ENCODE measurements around the gene HNRNPL. TPM values are rescaled to one million over a fixed set of nuclear protein-coding genes. Genes with fewer than 3 reads are reported as not detected.

The HNRNPL gene
- polyA plus RNA-seq, 3 donors: 51.9 to 234 (median 58.7) TPM

DNA sequence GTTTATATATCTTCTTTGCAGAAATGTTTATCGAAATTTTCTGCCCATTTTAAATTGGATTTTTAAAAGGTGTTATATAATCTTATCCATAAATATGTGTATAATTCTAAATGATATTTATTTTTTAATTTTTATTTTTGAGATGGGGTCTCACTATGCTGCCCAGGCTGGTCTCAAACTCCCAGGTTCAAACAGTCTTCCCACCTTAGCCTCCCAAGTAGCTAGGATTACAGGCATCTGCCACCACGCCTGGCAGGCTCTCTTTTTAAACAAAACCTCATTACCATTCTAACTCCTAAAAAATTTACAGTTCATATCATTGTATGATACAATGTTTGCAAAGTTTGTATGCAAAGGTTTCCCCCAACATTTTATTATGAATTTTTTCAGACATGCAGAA lies 53.6 kb downstream of the HNRNPL start:
- Histone ChIP-seq H2AFZ (ENCODE audit: insufficient read depth, low read depth, low read length, poor library complexity, severe bottlenecking) (no peak overlapping the region), H3K79me2 (ENCODE audit: insufficient read depth, low read length) (no peaks in the 10 kb centered on the region), H3K9ac (ENCODE audit: insufficient read depth, low read length, poor library complexity, severe bottlenecking) (no peak overlapping the region), H3K4me1 (ENCODE audit: control insufficient read depth in 1 of 2, insufficient read depth in 2 of 2, low read length in 2 of 2) (peaks cover 9% of the 10 kb centered on the region in 2 donors), H3K4me2 (replicated peaks; ENCODE audit: extremely low read depth, low read length, poor library complexity, severe bottlenecking) (no peak overlapping the region), H3K36me3 (replicated peaks in 1 of 2; ENCODE audit: control insufficient read depth in 1 of 2, insufficient read depth in 2 of 2, low read length in 2 of 2) (no peaks in the 10 kb centered on the region), H3K4me3 (replicated peaks in 1 of 3; ENCODE audit: low read depth in 2 of 3, low read length in 3 of 3) (no peak overlapping the region), H3K27me3 (ENCODE audit: control insufficient read depth in 2 of 2, insufficient read depth in 2 of 2, low read length in 2 of 2) (no peaks in the 10 kb centered on the region), H3K27ac (ENCODE audit: low read depth in 1 of 2, low read length in 2 of 2) (no peak overlapping the region), H3K9me3 (replicated peaks in 1 of 2; ENCODE audit: control insufficient read depth in 1 of 2, insufficient read depth in 1 of 2, low read length in 2 of 2) (no peaks in the 10 kb centered on the region), H4K20me1 (ENCODE audit: insufficient read depth, low read length) (no peaks in the 10 kb centered on the region)
- Mint-ChIP-seq H3K9me3 (peaks cover 0 to 10% (median 1%) of the 10 kb centered on the region in 7 donors), H3K4me3 (no peak overlapping the region), H3K27me3 (ENCODE audit: low read depth in 3 of 3) (peaks cover 0 to 11% (median 3%) of the 10 kb centered on the region in 3 donors), H3K4me1 (peaks cover 7% of the 10 kb centered on the region), H3K27ac (no peak overlapping the region), H3K36me3 (no peaks in the 10 kb centered on the region)
- intact Hi-C loops (cut with micrococcal nuclease): no loop called here
- TF ChIP-seq, protein P1, sequence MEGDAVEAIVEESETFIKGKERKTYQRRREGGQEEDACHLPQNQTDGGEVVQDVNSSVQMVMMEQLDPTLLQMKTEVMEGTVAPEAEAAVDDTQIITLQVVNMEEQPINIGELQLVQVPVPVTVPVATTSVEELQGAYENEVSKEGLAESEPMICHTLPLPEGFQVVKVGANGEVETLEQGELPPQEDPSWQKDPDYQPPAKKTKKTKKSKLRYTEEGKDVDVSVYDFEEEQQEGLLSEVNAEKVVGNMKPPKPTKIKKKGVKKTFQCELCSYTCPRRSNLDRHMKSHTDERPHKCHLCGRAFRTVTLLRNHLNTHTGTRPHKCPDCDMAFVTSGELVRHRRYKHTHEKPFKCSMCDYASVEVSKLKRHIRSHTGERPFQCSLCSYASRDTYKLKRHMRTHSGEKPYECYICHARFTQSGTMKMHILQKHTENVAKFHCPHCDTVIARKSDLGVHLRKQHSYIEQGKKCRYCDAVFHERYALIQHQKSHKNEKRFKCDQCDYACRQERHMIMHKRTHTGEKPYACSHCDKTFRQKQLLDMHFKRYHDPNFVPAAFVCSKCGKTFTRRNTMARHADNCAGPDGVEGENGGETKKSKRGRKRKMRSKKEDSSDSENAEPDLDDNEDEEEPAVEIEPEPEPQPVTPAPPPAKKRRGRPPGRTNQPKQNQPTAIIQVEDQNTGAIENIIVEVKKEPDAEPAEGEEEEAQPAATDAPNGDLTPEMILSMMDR (IDR thresholded peaks at IDR 0.05): no peak
- WGBS (ENCODE audit: insufficient coverage): no CpG with 5 or more reads among the region's 2 CpGs
- DNase-seq: no peak

GRCh38 chr19:38795549-38795948 lies 54.2 kb downstream of the HNRNPL start:
- H3K4me3 Mint-ChIP-seq: no peak overlapping the region
- Histone ChIP-seq H4K20me1 (ENCODE audit: insufficient read depth, low read length) (no peaks in the 10 kb centered on the region), H3K4me3 (replicated peaks in 1 of 3; ENCODE audit: low read depth in 2 of 3, low read length in 3 of 3) (no peak overlapping the region), H3K27ac (ENCODE audit: low read depth in 1 of 2, low read length in 2 of 2) (no peak overlapping the region), H3K4me2 (replicated peaks; ENCODE audit: extremely low read depth, low read length, poor library complexity, severe bottlenecking) (no peak overlapping the region), H3K79me2 (ENCODE audit: insufficient read depth, low read length) (no peaks in the 10 kb centered on the region), H3K9me3 (replicated peaks in 1 of 2; ENCODE audit: control insufficient read depth in 1 of 2, insufficient read depth in 1 of 2, low read length in 2 of 2) (no peaks in the 10 kb centered on the region), H3K4me1 (ENCODE audit: control insufficient read depth in 1 of 2, insufficient read depth in 2 of 2, low read length in 2 of 2) (peaks cover 9% of the 10 kb centered on the region in 2 donors), H3K9ac (ENCODE audit: insufficient read depth, low read length, poor library complexity, severe bottlenecking) (no peak overlapping the region), H2AFZ (ENCODE audit: insufficient read depth, low read depth, low read length, poor library complexity, severe bottlenecking) (no peak overlapping the region), H3K36me3 (replicated peaks in 1 of 2; ENCODE audit: control insufficient read depth in 1 of 2, insufficient read depth in 2 of 2, low read length in 2 of 2) (no peaks in the 10 kb centered on the region), H3K27me3 (ENCODE audit: control insufficient read depth in 2 of 2, insufficient read depth in 2 of 2, low read length in 2 of 2) (no peaks in the 10 kb centered on the region)
- intact Hi-C loops (cut with micrococcal nuclease): no loop called here
- H3K36me3 Mint-ChIP-seq: no peaks in the 10 kb centered on the region
- H3K9me3 Mint-ChIP-seq: peaks cover 0 to 10% (median 1%) of the 10 kb centered on the region in 7 donors
- TF ChIP-seq, protein P1 (IDR thresholded peaks at IDR 0.05): no peak
- H3K4me1 Mint-ChIP-seq: peaks cover 7% of the 10 kb centered on the region
- H3K27me3 Mint-ChIP-seq (ENCODE audit: low read depth in 3 of 3): peaks cover 0 to 11% (median 3%) of the 10 kb centered on the region in 3 donors
- 100% methylated on average over 2 of the region's 4 CpGs for WGBS (ENCODE audit: insufficient coverage)
- H3K27ac Mint-ChIP-seq: no peak overlapping the region
- DNase-seq: no peak
